Stimulated activated CD8-positive, alpha-beta memory T cell treated with anti-CD3 and anti-CD28 coated beads, Interleukin-4, amount 100 ng/mL, for 48 hours (primary cell): ENCODE measurements around the gene TBXAS1.

Source experiments
- DNase-seq: peaks from one replicate; pipeline ENCODE4 v3.0.0-alpha.2; 2020

TBXAS1 gene

GRCh38 chr7:139950881-139951525 is 121.9 kb downstream of the TBXAS1 start:
- DNase-seq: no peak

DNA sequence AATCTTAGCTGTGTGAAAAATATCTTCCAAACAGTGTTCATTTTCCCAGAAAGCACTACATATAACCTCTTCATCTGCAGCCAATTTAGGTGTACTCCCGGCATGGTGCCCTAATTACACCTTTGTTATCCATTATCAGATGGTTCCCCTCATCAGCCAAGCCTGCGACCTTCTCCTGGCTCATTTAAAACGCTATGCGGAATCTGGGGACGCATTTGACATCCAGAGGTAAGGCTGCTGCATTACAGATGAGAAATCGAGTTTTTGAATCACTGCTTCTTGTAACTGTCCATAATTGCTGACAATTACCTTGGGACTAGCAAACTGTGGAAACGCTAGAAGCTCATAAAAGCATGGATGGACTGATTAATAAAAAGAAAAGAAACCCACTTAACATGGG is 124.2 kb downstream of the TBXAS1 start:
- DNase-seq: no peak

- no peak for DNase-seq
Observed at GRCh38 chr7:139955109-139955820, 126.2 kb downstream of the TBXAS1 start.

DNA sequence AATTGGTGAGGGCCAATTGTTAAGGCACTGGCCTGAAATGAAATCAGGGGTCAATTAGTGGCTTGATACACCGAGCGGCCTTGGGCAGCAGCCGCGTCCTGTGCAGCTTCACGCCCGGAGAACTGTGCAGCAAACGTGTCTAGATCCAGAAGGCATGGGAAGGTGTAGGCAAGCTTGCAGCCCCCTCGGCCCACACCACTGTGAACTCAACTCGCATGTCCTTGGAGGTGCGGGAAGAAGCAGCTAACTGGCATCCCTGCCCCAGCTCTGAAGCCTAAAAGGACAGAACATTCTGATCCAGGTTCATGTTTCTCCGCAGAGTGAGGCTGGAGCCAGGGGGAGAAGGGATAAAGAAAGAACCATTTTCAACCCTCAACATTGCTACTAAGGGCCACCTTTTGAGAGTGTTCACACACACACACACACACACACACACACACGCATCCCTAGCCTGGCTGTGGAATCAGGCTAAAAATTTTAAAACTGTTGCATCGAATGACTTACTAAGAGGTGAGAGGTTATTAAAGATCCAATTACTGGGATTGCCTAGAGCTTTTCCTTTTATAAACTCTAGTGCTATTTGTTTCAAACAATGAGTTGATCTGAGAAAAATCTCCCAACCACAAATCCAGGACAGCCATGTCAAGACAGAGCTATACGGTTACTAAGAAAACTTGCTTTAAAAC is 129.7 kb downstream of the TBXAS1 start:
- DNase-seq: no peak

- no peak for DNase-seq
Observed at GRCh38 chr7:139959285-139959628, 130.2 kb downstream of the TBXAS1 start.

DNA sequence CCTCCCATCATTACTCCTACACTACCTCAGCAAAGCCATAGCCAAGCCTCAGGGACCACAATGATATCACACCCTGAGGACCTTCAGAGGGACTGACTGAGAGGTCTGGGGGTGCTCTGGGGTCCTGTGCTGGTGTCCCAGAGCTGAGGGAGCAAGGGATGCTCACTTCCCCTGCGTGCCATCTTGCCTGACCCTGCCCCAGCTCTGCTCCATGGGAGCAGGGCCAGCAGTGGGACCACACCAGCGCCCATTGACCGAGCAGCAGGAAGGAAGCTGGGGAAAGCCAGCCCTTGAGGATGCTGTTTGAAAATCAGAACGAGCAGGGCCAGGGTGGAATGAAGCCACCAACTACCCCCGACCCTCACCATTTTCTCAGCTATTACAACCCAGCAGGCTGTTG is 130.7 kb downstream of the TBXAS1 start:
- no peak for DNase-seq

DNA sequence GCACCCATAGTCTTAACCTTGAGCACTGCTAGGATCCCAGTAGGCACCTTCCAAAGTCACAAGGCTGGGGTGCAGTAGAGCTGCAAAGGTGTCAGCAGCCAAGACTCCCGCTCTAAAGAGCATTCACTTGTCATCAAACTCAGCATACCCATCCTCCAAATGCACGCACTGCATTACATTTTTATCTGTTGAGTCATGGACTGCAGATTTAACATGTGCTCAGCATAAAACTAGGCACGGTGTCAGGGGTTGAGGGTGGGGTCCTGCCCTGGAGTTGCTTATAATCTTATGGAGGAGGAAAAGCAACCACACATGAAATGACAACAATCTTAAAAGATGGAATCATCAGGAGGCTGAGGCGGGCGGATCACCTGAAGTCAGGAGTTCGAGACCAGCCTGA is 131.1 kb downstream of the TBXAS1 start:
- no peak for DNase-seq

GRCh38 chr7:139965942-139966628 is 137.0 kb downstream of the TBXAS1 start:
- DNase-seq: no peak

DNA sequence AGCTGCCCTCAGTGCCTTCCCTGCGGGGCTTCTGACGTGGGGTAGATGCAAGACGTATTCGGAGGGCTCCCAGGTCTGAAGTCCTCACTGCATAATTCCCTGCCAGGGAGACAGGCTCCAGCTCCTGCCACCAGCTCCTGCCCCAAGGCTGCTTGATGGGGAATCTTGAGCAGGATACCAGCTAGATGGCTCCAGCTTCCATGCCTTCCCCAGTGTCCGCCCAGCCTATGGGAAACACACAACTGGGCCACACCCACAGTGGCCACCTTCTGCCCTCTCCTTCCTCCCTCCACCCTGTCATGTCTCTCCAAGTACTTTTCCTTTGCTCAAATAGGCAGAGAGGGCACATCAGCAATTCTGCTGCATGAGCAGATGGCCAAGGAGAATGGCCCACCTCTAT is 137.9 kb downstream of the TBXAS1 start:
- DNase-seq: no peak

GRCh38 chr7:139968931-139969330 is 139.9 kb downstream of the TBXAS1 start:
- DNase-seq: no peak

GRCh38 chr7:139972029-139972428 is 143.0 kb downstream of the TBXAS1 start:
- no peak for DNase-seq

GRCh38 chr7:139973101-139974050 is 144.3 kb downstream of the TBXAS1 start:
- DNase-seq: no peak

GRCh38 chr7:139974179-139974811 is 145.2 kb downstream of the TBXAS1 start:
- no peak for DNase-seq

- no peak for DNase-seq
Observed at GRCh38 chr7:139976055-139976837, 147.2 kb downstream of the TBXAS1 start.

DNA sequence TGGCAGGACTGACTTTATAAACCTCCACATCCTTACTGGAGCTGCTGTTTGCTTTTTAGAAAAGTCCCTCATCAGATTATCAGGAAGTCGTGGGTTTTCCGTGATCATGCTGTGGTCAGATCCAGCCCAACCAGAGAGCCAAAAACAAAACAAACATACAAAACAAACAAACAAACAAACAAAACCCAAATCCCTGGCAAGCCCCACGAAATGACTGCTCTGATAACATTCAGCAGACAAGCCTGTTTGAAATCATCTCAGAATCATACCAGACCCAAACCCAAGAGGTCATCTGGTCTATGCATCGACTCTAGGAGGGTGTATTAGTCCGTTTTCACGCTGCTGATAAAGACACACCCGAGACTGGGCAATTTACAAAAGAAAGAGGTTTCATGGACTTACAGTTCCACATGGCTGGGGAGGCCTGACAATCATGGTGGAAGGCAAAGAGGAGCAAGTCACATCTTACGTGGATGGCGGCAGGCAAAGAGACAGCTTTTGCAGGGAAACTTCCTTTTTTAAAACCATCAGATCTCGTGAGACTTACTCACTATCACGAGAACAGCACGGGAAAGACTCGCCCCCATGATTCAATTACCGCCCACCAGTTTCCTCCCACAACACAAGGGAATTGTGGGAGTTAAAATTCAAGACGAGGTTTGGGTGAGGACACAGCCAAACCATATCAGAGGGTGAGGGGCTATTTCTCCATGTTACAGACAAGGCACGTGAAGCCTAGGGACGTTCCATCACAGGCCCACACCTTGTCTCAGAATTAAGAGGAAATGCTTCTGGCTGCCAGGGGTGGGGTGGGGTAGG is 148.0 kb downstream of the TBXAS1 start:
- DNase-seq: no peak

- DNase-seq: no peak
Observed at GRCh38 chr7:139981511-139981895, 152.4 kb downstream of the TBXAS1 start.

- DNase-seq: no peak
Observed at GRCh38 chr7:139982927-139983920, 154.2 kb downstream of the TBXAS1 start.

GRCh38 chr7:139984642-139985539 is 155.8 kb downstream of the TBXAS1 start:
- no peak for DNase-seq
